Breast epithelium (tissue), 3 donors: ENCODE data around the gene MPPED1.

Source experiments
- POLR2A ChIP-seq: fragments of 450-650 bp; IDR thresholded peaks from one replicate; pipeline ENCODE4 v1.6.1; 2016; ENCODE audit warnings: antibody characterized with exemption, mild to moderate bottlenecking, moderate library complexity
- POLR2AphosphoS5 ChIP-seq, 3 donors: sonication (generic); formaldehyde crosslinking; IDR thresholded peaks; one replicate each; pipeline ENCODE4 v1.6.1; 2017; ENCODE audit warnings: antibody characterized with exemption in 3 of 3
- TF ChIP-seq, protein P1 (sequence below), 3 donors: fragments of 450-650 bp; IDR thresholded peaks; one replicate each; pipeline ENCODE4 v1.5.1; 2016 to 2017; ENCODE audit warnings: antibody characterized with exemption in 3 of 3, mild to moderate bottlenecking in 3 of 3, moderate library complexity in 3 of 3

GRCh38 chr22:43550672-43551071 lies 138.9 kb downstream of the MPPED1 start:
- no peak for TF ChIP-seq POLR2A
- TF ChIP-seq, protein P1, sequence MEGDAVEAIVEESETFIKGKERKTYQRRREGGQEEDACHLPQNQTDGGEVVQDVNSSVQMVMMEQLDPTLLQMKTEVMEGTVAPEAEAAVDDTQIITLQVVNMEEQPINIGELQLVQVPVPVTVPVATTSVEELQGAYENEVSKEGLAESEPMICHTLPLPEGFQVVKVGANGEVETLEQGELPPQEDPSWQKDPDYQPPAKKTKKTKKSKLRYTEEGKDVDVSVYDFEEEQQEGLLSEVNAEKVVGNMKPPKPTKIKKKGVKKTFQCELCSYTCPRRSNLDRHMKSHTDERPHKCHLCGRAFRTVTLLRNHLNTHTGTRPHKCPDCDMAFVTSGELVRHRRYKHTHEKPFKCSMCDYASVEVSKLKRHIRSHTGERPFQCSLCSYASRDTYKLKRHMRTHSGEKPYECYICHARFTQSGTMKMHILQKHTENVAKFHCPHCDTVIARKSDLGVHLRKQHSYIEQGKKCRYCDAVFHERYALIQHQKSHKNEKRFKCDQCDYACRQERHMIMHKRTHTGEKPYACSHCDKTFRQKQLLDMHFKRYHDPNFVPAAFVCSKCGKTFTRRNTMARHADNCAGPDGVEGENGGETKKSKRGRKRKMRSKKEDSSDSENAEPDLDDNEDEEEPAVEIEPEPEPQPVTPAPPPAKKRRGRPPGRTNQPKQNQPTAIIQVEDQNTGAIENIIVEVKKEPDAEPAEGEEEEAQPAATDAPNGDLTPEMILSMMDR (IDR thresholded peaks at IDR 0.05): no peak
- TF ChIP-seq POLR2AphosphoS5 (IDR thresholded peaks at IDR 0.05): no peak
